ENCODE results near the gene B3GNT9.
"Not testable (repeated sequence)": the region's sequence is repeated elsewhere in the genome, so short reads cannot be mapped to it uniquely, and the experiment has no call there.

B3GNT9 gene

DNA sequence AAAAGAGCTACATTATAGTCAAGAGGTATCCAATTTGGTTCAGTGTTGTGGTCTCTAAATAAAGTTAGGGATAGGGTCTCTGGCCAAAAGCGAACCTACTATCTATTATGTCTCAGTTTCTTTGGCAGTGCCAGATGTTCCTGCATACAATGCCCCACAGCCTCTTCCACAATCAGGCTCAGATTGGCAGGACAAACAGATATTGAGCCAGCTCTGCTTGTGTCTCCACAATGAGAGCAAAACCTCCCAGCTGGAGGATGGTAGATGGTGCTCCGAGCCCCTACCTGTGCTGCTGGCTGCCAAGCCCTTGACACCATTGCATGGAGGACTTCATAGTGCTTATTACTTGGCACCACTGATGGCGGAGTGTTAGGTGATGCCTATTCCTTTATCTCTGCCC lies 21.4 kb downstream of the B3GNT9 start:
- Histone ChIP-seq H3K27me3 (ENCODE audit: control insufficient read depth, insufficient read depth, low read length) (no peaks in the 10 kb centered on the region), H3K36me3 (ENCODE audit: control insufficient read depth, insufficient read depth, low read length) (peaks cover 41% of the 10 kb centered on the region), H3K27ac (ENCODE audit: low read depth, low read length) (no peak overlapping the region), H3K9me3 (ENCODE audit: control insufficient read depth, insufficient read depth, low read length) (no peaks in the 10 kb centered on the region), H3K9ac (ENCODE audit: low read depth, low read length) (no peak overlapping the region), H3K4me1 (ENCODE audit: control insufficient read depth, insufficient read depth, low read length) (no peaks in the 10 kb centered on the region), H3K4me3 (ENCODE audit: low read depth, low read length) (no peak overlapping the region)

GRCh38 chr16:67128887-67129286 lies 21.9 kb downstream of the B3GNT9 start:
- Histone ChIP-seq H3K9ac (ENCODE audit: low read depth, low read length) (no peak overlapping the region), H3K9me3 (ENCODE audit: control insufficient read depth, insufficient read depth, low read length) (no peaks in the 10 kb centered on the region), H3K4me1 (ENCODE audit: control insufficient read depth, insufficient read depth, low read length) (no peaks in the 10 kb centered on the region), H3K36me3 (ENCODE audit: control insufficient read depth, insufficient read depth, low read length) (peaks cover 39% of the 10 kb centered on the region), H3K27ac (ENCODE audit: low read depth, low read length) (no peak overlapping the region), H3K4me3 (ENCODE audit: low read depth, low read length) (no peak overlapping the region), H3K27me3 (ENCODE audit: control insufficient read depth, insufficient read depth, low read length) (no peaks in the 10 kb centered on the region)

GRCh38 chr16:67128417-67128816 lies 22.4 kb downstream of the B3GNT9 start:
- Histone ChIP-seq H3K9ac (ENCODE audit: low read depth, low read length) (no peak overlapping the region), H3K36me3 (ENCODE audit: control insufficient read depth, insufficient read depth, low read length) (peaks cover 42% of the 10 kb centered on the region), H3K9me3 (ENCODE audit: control insufficient read depth, insufficient read depth, low read length) (no peaks in the 10 kb centered on the region), H3K4me1 (ENCODE audit: control insufficient read depth, insufficient read depth, low read length) (no peaks in the 10 kb centered on the region), H3K27me3 (ENCODE audit: control insufficient read depth, insufficient read depth, low read length) (no peaks in the 10 kb centered on the region), H3K4me3 (ENCODE audit: low read depth, low read length) (no peak overlapping the region), H3K27ac (ENCODE audit: low read depth, low read length) (no peak overlapping the region)

GRCh38 chr16:67122799-67123198 lies 28.0 kb downstream of the B3GNT9 start:
- H3K4me1 ChIP-seq (ENCODE audit: control insufficient read depth, insufficient read depth, low read length); H3K27me3 ChIP-seq (ENCODE audit: control insufficient read depth, insufficient read depth, low read length); H3K27ac ChIP-seq (ENCODE audit: low read depth, low read length); H3K4me3 ChIP-seq (ENCODE audit: low read depth, low read length); H3K9ac ChIP-seq (ENCODE audit: low read depth, low read length); H3K9me3 ChIP-seq (ENCODE audit: control insufficient read depth, insufficient read depth, low read length): not testable (repeated sequence)
- peaks cover 46% of the 10 kb centered on the region for H3K36me3 ChIP-seq (ENCODE audit: control insufficient read depth, insufficient read depth, low read length)

GRCh38 chr16:67120025-67120424 lies 30.8 kb downstream of the B3GNT9 start:
- Histone ChIP-seq H3K4me1 (ENCODE audit: control insufficient read depth, insufficient read depth, low read length) (no peaks in the 10 kb centered on the region), H3K27ac (ENCODE audit: low read depth, low read length) (no peak overlapping the region), H3K4me3 (ENCODE audit: low read depth, low read length) (no peak overlapping the region), H3K9ac (ENCODE audit: low read depth, low read length) (no peak overlapping the region), H3K9me3 (ENCODE audit: control insufficient read depth, insufficient read depth, low read length) (no peaks in the 10 kb centered on the region), H3K27me3 (ENCODE audit: control insufficient read depth, insufficient read depth, low read length) (no peaks in the 10 kb centered on the region), H3K36me3 (ENCODE audit: control insufficient read depth, insufficient read depth, low read length) (peaks cover 36% of the 10 kb centered on the region)

GRCh38 chr16:67117716-67118115 lies 33.1 kb downstream of the B3GNT9 start:
- peaks cover 23% of the 10 kb centered on the region for H3K36me3 ChIP-seq (ENCODE audit: control insufficient read depth, insufficient read depth, low read length)

GRCh38 chr16:67116388-67117311 lies 34.1 kb downstream of the B3GNT9 start:
- H3K27ac ChIP-seq (ENCODE audit: low read depth, low read length) = no peak overlapping the region
- H3K4me3 ChIP-seq (ENCODE audit: low read depth, low read length) = no peak overlapping the region
- H3K9ac ChIP-seq (ENCODE audit: low read depth, low read length) = no peak overlapping the region
- no peaks in the 10 kb centered on the region for H3K4me1 ChIP-seq (ENCODE audit: control insufficient read depth, insufficient read depth, low read length)
- H3K27me3 ChIP-seq (ENCODE audit: control insufficient read depth, insufficient read depth, low read length) = no peaks in the 10 kb centered on the region
- H3K9me3 ChIP-seq (ENCODE audit: control insufficient read depth, insufficient read depth, low read length) = no peaks in the 10 kb centered on the region
- peaks cover 12% of the 10 kb centered on the region for H3K36me3 ChIP-seq (ENCODE audit: control insufficient read depth, insufficient read depth, low read length)

More at GRCh38 chr16:67117716-67118115, 33.1 kb downstream of the B3GNT9 start:
- H3K4me3 ChIP-seq (ENCODE audit: low read depth, low read length) = no peak overlapping the region
- H3K9me3 ChIP-seq (ENCODE audit: control insufficient read depth, insufficient read depth, low read length) = no peaks in the 10 kb centered on the region
- no peak overlapping the region for H3K27ac ChIP-seq (ENCODE audit: low read depth, low read length)
- no peak overlapping the region for H3K9ac ChIP-seq (ENCODE audit: low read depth, low read length)
- no peaks in the 10 kb centered on the region for H3K4me1 ChIP-seq (ENCODE audit: control insufficient read depth, insufficient read depth, low read length)
- no peaks in the 10 kb centered on the region for H3K27me3 ChIP-seq (ENCODE audit: control insufficient read depth, insufficient read depth, low read length)

- Histone ChIP-seq H3K27me3 (ENCODE audit: control insufficient read depth, insufficient read depth, low read length) (no peaks in the 10 kb centered on the region), H3K36me3 (ENCODE audit: control insufficient read depth, insufficient read depth, low read length) (peaks cover 7% of the 10 kb centered on the region), H3K9ac (ENCODE audit: low read depth, low read length) (no peak overlapping the region), H3K4me3 (ENCODE audit: low read depth, low read length) (no peak overlapping the region), H3K27ac (ENCODE audit: low read depth, low read length) (no peak overlapping the region), H3K9me3 (ENCODE audit: control insufficient read depth, insufficient read depth, low read length) (no peaks in the 10 kb centered on the region), H3K4me1 (ENCODE audit: control insufficient read depth, insufficient read depth, low read length) (no peaks in the 10 kb centered on the region)
These were observed 35.2 kb downstream of the B3GNT9 start for GRCh38 chr16:67115639-67116038.

- no peak overlapping the region for H3K27ac ChIP-seq (ENCODE audit: low read depth, low read length)
- H3K36me3 ChIP-seq (ENCODE audit: control insufficient read depth, insufficient read depth, low read length) = no peaks in the 10 kb centered on the region
These were observed 36.0 kb downstream of the B3GNT9 start for GRCh38 chr16:67114793-67115192.

GRCh38 chr16:67112591-67113399 lies 38.0 kb downstream of the B3GNT9 start:
- Histone ChIP-seq H3K4me3 (ENCODE audit: low read depth, low read length) (no peak overlapping the region), H3K27me3 (ENCODE audit: control insufficient read depth, insufficient read depth, low read length) (no peaks in the 10 kb centered on the region), H3K27ac (ENCODE audit: low read depth, low read length) (no peak overlapping the region), H3K9ac (ENCODE audit: low read depth, low read length) (no peak overlapping the region), H3K9me3 (ENCODE audit: control insufficient read depth, insufficient read depth, low read length) (no peaks in the 10 kb centered on the region), H3K36me3 (ENCODE audit: control insufficient read depth, insufficient read depth, low read length) (no peaks in the 10 kb centered on the region), H3K4me1 (ENCODE audit: control insufficient read depth, insufficient read depth, low read length) (peaks cover 5% of the 10 kb centered on the region; the same call in 1 of the 2 replicates)

More at GRCh38 chr16:67114793-67115192, 36.0 kb downstream of the B3GNT9 start:
- Histone ChIP-seq H3K9me3 (ENCODE audit: control insufficient read depth, insufficient read depth, low read length) (no peaks in the 10 kb centered on the region), H3K4me1 (ENCODE audit: control insufficient read depth, insufficient read depth, low read length) (no peaks in the 10 kb centered on the region), H3K27me3 (ENCODE audit: control insufficient read depth, insufficient read depth, low read length) (no peaks in the 10 kb centered on the region), H3K4me3 (ENCODE audit: low read depth, low read length) (no peak overlapping the region), H3K9ac (ENCODE audit: low read depth, low read length) (no peak overlapping the region)

- Histone ChIP-seq H3K4me1 (ENCODE audit: control insufficient read depth, insufficient read depth, low read length) (peaks cover 5% of the 10 kb centered on the region; the same call in 1 of the 2 replicates), H3K9me3 (ENCODE audit: control insufficient read depth, insufficient read depth, low read length) (no peaks in the 10 kb centered on the region), H3K27ac (ENCODE audit: low read depth, low read length) (no peak overlapping the region), H3K9ac (ENCODE audit: low read depth, low read length) (no peak overlapping the region), H3K4me3 (ENCODE audit: low read depth, low read length) (no peak overlapping the region), H3K27me3 (ENCODE audit: control insufficient read depth, insufficient read depth, low read length) (no peaks in the 10 kb centered on the region), H3K36me3 (ENCODE audit: control insufficient read depth, insufficient read depth, low read length) (no peaks in the 10 kb centered on the region)
These were observed 38.8 kb downstream of the B3GNT9 start for GRCh38 chr16:67111951-67112444.
